Thyroid gland (tissue), 4 donors: Measurements from ENCODE around the gene FNTB. TPM values are rescaled to one million over a fixed set of nuclear protein-coding genes. Genes with fewer than 3 reads are reported as not detected.

Experiments used
- DNase-seq, 2 donors: peaks; one replicate each; pipeline ENCODE4 v3.0.0-alpha.2; 2019
- H3K27ac ChIP-seq, 3 donors: fragments of 200-600 bp; sonication (generic); 1 replicate in 2 of 3; 2 replicates in 1 of 3; pipeline ENCODE4 v1.5.1; 2016 to 2019; ENCODE audit warnings: mild to moderate bottlenecking in 1 of 3, moderate library complexity in 1 of 3
- H3K27me3 ChIP-seq: fragments of 200-600 bp; sonication (generic); one replicate; pipeline ENCODE4 v1.5.1; 2019
- H3K36me3 ChIP-seq, 2 donors: fragments of 200-600 bp; sonication (generic); one replicate each; pipeline ENCODE4 v1.5.1; 2016 to 2019
- H3K4me1 ChIP-seq, 2 donors: fragments of 200-600 bp; sonication (generic); one replicate each; pipeline ENCODE4 v1.5.1; 2017 to 2019
- H3K4me3 ChIP-seq, 3 donors: fragments of 200-600 bp; sonication (generic); replicated peaks in 1 of 3; 1 replicate in 2 of 3; 2 replicates in 1 of 3; pipeline ENCODE4 v1.5.1; 2016; ENCODE audit warnings: mild to moderate bottlenecking in 1 of 3
- H3K9me3 ChIP-seq: fragments of 200-600 bp; sonication (generic); one replicate; pipeline ENCODE4 v1.5.1; 2017
- POLR2A ChIP-seq, 2 donors: fragments of 450-650 bp; IDR thresholded peaks; one replicate each; pipeline ENCODE4 v1.6.1; 2017; ENCODE audit warnings: antibody characterized with exemption in 2 of 2, mild to moderate bottlenecking in 2 of 2, moderate library complexity in 1 of 2
- WGBS, 2 donors: methylation state at CpG; one replicate each; pipeline ENCODE4 v1.1.5; 2017; 5-methylcytosine and 5-hydroxymethylcytosine counted together
- intact Hi-C: fragments of 100-400 bp; cut with DNase I; formaldehyde crosslinking; loops from one replicate; pipeline ENCODE4 v1.15.1; 2023
- total RNA-seq, 4 donors: library from RNA; depleted of rRNA; stranded (reverse); fragments of >200 nt; gene quantifications; one replicate each; pipeline ENCODE4 v1.2.3, GENCODE V29; 2016
- TF ChIP-seq, protein P1 (sequence below), 6 experiments: fragments of 200-600 bp in 3 of 6; fragments of 450-650 bp in 3 of 6; sonication (generic) in 3 of 6; IDR thresholded peaks; one replicate each; pipeline ENCODE4 v1.5.1; 2016 to 2019; ENCODE audit warnings: antibody characterized with exemption in 6 of 6, mild to moderate bottlenecking in 2 of 6, inconsistent platforms in 1 of 6, moderate library complexity in 1 of 6

The FNTB gene
- total RNA-seq, 4 donors from 2014 or later: 7.8 to 27.0 (median 18.8) TPM

GRCh38 chr14:65065719-65066118, 79.0 kb downstream of the FNTB start:
- DNase-seq: no peak
- intact Hi-C loops: no loop called here
- no peak overlapping the region for H3K4me3 ChIP-seq
- H3K27ac ChIP-seq: no peak overlapping the region
- H3K9me3 ChIP-seq: no peaks in the 10 kb centered on the region
- no peaks in the 10 kb centered on the region for H3K27me3 ChIP-seq
- peaks cover 15 to 18% of the 10 kb centered on the region in 2 donors for H3K36me3 ChIP-seq
- WGBS, 2 donors: 94% methylated on average over 6 of the region's 7 CpGs
- H3K4me1 ChIP-seq: peaks cover 6 to 11% of the 10 kb centered on the region in 2 donors
- no peak for TF ChIP-seq POLR2A (IDR thresholded peaks at IDR 0.05)
- TF ChIP-seq, protein P1, sequence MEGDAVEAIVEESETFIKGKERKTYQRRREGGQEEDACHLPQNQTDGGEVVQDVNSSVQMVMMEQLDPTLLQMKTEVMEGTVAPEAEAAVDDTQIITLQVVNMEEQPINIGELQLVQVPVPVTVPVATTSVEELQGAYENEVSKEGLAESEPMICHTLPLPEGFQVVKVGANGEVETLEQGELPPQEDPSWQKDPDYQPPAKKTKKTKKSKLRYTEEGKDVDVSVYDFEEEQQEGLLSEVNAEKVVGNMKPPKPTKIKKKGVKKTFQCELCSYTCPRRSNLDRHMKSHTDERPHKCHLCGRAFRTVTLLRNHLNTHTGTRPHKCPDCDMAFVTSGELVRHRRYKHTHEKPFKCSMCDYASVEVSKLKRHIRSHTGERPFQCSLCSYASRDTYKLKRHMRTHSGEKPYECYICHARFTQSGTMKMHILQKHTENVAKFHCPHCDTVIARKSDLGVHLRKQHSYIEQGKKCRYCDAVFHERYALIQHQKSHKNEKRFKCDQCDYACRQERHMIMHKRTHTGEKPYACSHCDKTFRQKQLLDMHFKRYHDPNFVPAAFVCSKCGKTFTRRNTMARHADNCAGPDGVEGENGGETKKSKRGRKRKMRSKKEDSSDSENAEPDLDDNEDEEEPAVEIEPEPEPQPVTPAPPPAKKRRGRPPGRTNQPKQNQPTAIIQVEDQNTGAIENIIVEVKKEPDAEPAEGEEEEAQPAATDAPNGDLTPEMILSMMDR (IDR thresholded peaks at IDR 0.05): no peak

DNA sequence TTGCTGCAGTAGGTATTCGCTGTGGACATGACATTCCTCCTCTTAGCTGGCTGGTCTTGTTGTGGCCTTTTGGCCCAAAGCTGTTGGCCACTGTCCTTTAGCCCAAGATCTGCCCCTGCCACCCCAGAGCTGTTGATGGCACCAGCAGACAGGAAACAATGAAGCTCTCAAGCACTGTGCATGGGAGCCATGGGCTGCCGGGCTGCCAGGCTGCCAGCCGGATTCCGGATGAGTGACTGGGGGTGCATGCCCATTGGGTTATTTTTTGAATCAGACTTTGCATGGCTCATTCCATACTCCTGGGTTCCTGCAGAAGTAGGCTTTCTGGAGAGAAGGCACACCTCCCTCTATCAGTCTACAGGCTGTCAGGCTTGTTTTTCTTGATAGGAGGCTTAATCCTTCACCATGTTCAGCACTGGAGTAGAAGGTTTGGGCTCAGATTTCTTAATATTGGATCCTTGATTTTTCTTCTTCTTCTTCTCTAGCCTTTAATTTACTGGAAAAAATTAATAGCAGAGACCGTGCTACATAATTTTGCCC, 83.2 kb downstream of the FNTB start:
- no peak overlapping the region for H3K4me3 ChIP-seq
- DNase-seq: no peak
- H3K4me1 ChIP-seq: peaks cover 29 to 40% of the 10 kb centered on the region in 2 donors
- H3K27ac ChIP-seq: no peak overlapping the region
- peaks cover 4 to 9% of the 10 kb centered on the region in 2 donors for H3K36me3 ChIP-seq
- 78 to 85% methylated on average over 5 of the region's 5 CpGs for WGBS, 2 donors
- intact Hi-C loops: no loop called here
- no peaks in the 10 kb centered on the region for H3K9me3 ChIP-seq
- TF ChIP-seq POLR2A (IDR thresholded peaks at IDR 0.05): no peak
- TF ChIP-seq, protein P1 (IDR thresholded peaks at IDR 0.05): no peak
- no peaks in the 10 kb centered on the region for H3K27me3 ChIP-seq

DNA sequence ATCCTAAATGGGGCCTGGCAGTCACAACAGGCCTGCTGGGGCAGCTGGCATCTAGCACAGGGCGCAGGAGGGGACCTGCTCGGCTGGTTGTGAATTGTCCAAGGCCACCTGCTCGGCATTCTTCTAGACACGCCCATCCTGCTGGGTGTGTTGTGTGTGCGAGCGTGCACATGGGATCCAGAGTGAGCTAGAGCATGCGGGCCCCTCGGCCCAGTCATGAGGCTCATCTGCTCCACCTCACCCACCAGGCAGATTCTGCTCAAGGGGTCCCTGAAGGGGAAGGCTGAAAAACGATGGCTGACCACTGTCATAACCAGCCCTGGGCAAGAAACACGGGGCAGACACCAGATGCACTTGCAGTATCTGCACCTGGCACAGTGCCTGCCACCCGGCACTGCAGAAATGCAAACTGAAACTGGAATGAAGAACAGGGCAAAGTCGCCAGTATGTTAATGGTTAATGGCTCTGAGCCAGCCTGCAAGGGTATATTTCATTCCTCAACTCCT, 83.8 kb downstream of the FNTB start:
- no peak for TF ChIP-seq POLR2A (IDR thresholded peaks at IDR 0.05)
- TF ChIP-seq, protein P1 (IDR thresholded peaks at IDR 0.05): no peak
- Histone ChIP-seq H3K4me3 (no peak overlapping the region), H3K36me3 (peaks cover 4% of the 10 kb centered on the region in 2 donors), H3K27me3 (no peaks in the 10 kb centered on the region), H3K9me3 (no peaks in the 10 kb centered on the region), H3K4me1 (peaks cover 29 to 42% of the 10 kb centered on the region in 2 donors), H3K27ac (peak overlapping the region in 1 of 3 donors; percentile 28)
- intact Hi-C loops: no loop called here
- peak; percentile 69 to 79 for DNase-seq
- WGBS, 2 donors: 36% methylated on average over 9 to 12 of the region's 12 CpGs

- intact Hi-C loops: no loop called here
- H3K36me3 ChIP-seq: peaks cover 0 to 10% of the 10 kb centered on the region in 2 donors
- H3K4me1 ChIP-seq: peaks cover 29 to 42% of the 10 kb centered on the region in 2 donors
- DNase-seq: no peak
- H3K27me3 ChIP-seq: no peaks in the 10 kb centered on the region
- TF ChIP-seq, protein P1 (IDR thresholded peaks at IDR 0.05): no peak
- no peak for TF ChIP-seq POLR2A (IDR thresholded peaks at IDR 0.05)
- 93 to 94% methylated on average over 3 of the region's 3 CpGs for WGBS, 2 donors
- H3K4me3 ChIP-seq: no peak overlapping the region
- no peaks in the 10 kb centered on the region for H3K9me3 ChIP-seq
- peak overlapping the region in 1 of 3 donors; percentile 38 for H3K27ac ChIP-seq
Observed at GRCh38 chr14:65071544-65071943, 84.8 kb downstream of the FNTB start.

GRCh38 chr14:65072256-65072655, 85.6 kb downstream of the FNTB start:
- Histone ChIP-seq H3K4me1 (peaks cover 29 to 42% of the 10 kb centered on the region in 2 donors), H3K9me3 (no peaks in the 10 kb centered on the region), H3K4me3 (no peak overlapping the region), H3K36me3 (peaks cover 3 to 17% of the 10 kb centered on the region in 2 donors), H3K27ac (peak overlapping the region in 2 of 3 donors; percentile 2 to 38), H3K27me3 (no peaks in the 10 kb centered on the region)
- intact Hi-C loops: no loop called here
- no peak for DNase-seq
- TF ChIP-seq, protein P1 (IDR thresholded peaks at IDR 0.05): no peak
- no peak for TF ChIP-seq POLR2A (IDR thresholded peaks at IDR 0.05)
- WGBS, 2 donors: 88 to 94% methylated on average over 6 of the region's 6 CpGs
